B cell (primary cell): ENCODE results near the gene TRIM54. TPM values are rescaled to one million over a fixed set of nuclear protein-coding genes. Genes with fewer than 3 reads are reported as not detected.

Experiments used
- ATAC-seq: fragments of 200-7000 bp; cut with Tn5 transposase; one replicate; pipeline ENCODE4 v1.10.0; 2021; ENCODE audit warnings: low read depth, mild to moderate bottlenecking, moderate number of reproducible peaks, moderate library complexity
- CTCF ChIA-PET: fragments of 350-600 bp; sonication (Branson Sonifier 250); formaldehyde crosslinking; loops from one replicate; lab custom pipeline; 2021; ENCODE audit warnings: antibody characterized with exemption, inconsistent platforms; lab: Charles Lee
- POLR2A ChIA-PET: fragments of 350-600 bp; sonication (Branson Sonifier 250); formaldehyde crosslinking; loops from one replicate; lab custom pipeline; 2021; ENCODE audit warnings: antibody characterized with exemption; lab: Charles Lee
- DNase-seq: peaks from one replicate; pipeline ENCODE4 v3.0.0; 2013
- H2AFZ ChIP-seq: 2 replicates; pipeline ENCODE4 v1.6.1; 2012; ENCODE audit warnings: mild to moderate bottlenecking, low read depth, low read length; ENCODE audit not compliant: insufficient read depth, poor library complexity, severe bottlenecking
- H3K27ac ChIP-seq, 2 donors: 1 replicate in 1 of 2; 2 replicates in 1 of 2; pipeline ENCODE4 v1.5.1; 2012 to 2013; ENCODE audit warnings: low read length in 2 of 2, mild to moderate bottlenecking in 2 of 2, moderate library complexity in 1 of 2
- H3K27me3 ChIP-seq, 4 experiments: fragments of 200-600 bp in 1 of 4; sonication (generic) in 1 of 4; replicated peaks in 1 of 4; 1 replicate in 2 of 4; 2 replicates in 2 of 4; pipeline versions ENCODE4 v1.6.1 to v1.7.0; 2013 to 2016; ENCODE audit warnings: low read length in 3 of 4, mild to moderate bottlenecking in 2 of 4, mixed read lengths in 1 of 4, moderate library complexity in 1 of 4; ENCODE audit not compliant: insufficient read depth in 4 of 4, control insufficient read depth in 3 of 4; ENCODE audit errors: control extremely low read depth in 1 of 4
- H3K36me3 ChIP-seq, 2 experiments: replicated peaks in 1 of 2; 1 replicate in 1 of 2; 2 replicates in 1 of 2; pipeline versions ENCODE4 v1.6.1 to v1.7.1; 2013; ENCODE audit warnings: low read length in 1 of 2; ENCODE audit not compliant: insufficient read depth in 2 of 2, control insufficient read depth in 1 of 2; ENCODE audit errors: control extremely low read depth in 1 of 2, extremely low read depth in 1 of 2
- H3K4me1 ChIP-seq, 2 donors: fragments of 200-600 bp in 1 of 2; sonication (generic) in 1 of 2; 1 replicate in 1 of 2; 2 replicates in 1 of 2; pipeline versions ENCODE4 v1.5.1 to v1.6.1; 2013 to 2017; ENCODE audit warnings: low read length in 2 of 2; ENCODE audit not compliant: control insufficient read depth in 2 of 2, insufficient read depth in 2 of 2
- H3K4me2 ChIP-seq: replicated peaks from 2 replicates; pipeline ENCODE3; 2012; ENCODE audit warnings: mild to moderate bottlenecking, low read depth, low read length; ENCODE audit not compliant: poor library complexity, severe bottlenecking
- H3K4me3 ChIP-seq, 5 experiments: fragments of 200-600 bp in 1 of 5; sonication (generic) in 1 of 5; 1 replicate in 3 of 5; 2 replicates in 2 of 5; pipeline versions ENCODE4 v1.5.1 to v1.7.0; 2011 to 2016; ENCODE audit warnings: low read length in 4 of 5, mild to moderate bottlenecking in 4 of 5, low read depth in 2 of 5, control low read depth in 1 of 5, moderate library complexity in 1 of 5; ENCODE audit not compliant: insufficient read depth in 1 of 5; ENCODE audit errors: control extremely low read depth in 1 of 5, extremely low read depth in 1 of 5
- H3K79me2 ChIP-seq: fragments of 200-600 bp; sonication (generic); one replicate; pipeline ENCODE4 v1.6.0; 2016; ENCODE audit warnings: low read length; ENCODE audit not compliant: control insufficient read depth, insufficient read depth
- H3K9ac ChIP-seq: fragments of 200-600 bp; sonication (generic); 2 replicates; pipeline ENCODE4 v1.6.1; 2017; ENCODE audit warnings: mild to moderate bottlenecking, low read length, moderate library complexity
- H3K9me3 ChIP-seq, 3 donors: one replicate each; pipeline versions ENCODE4 v1.6.1 to v1.7.1; 2013; ENCODE audit warnings: low read length in 2 of 3; ENCODE audit not compliant: control insufficient read depth in 2 of 3, insufficient read depth in 1 of 3; ENCODE audit errors: control extremely low read depth in 1 of 3
- H4K20me1 ChIP-seq: 2 replicates; pipeline ENCODE4 v1.6.0; 2012; ENCODE audit warnings: mild to moderate bottlenecking, low read length; ENCODE audit not compliant: insufficient read depth, control insufficient read depth, poor library complexity, severe bottlenecking
- H3K27ac Mint-ChIP-seq: one replicate; pipeline ENCODE4 v1.8.0; 2021; ENCODE audit warnings: mixed read lengths
- H3K27me3 Mint-ChIP-seq: one replicate; pipeline ENCODE4 v1.8.0; 2021; ENCODE audit warnings: mixed read lengths
- H3K4me1 Mint-ChIP-seq: one replicate; pipeline ENCODE4 v1.8.0; 2021; ENCODE audit warnings: mixed read lengths
- H3K4me3 Mint-ChIP-seq: one replicate; pipeline ENCODE4 v1.8.0; 2021; ENCODE audit warnings: mixed read lengths
- H3K9me3 Mint-ChIP-seq: one replicate; pipeline ENCODE4 v1.8.0; 2022; ENCODE audit warnings: mixed read lengths; ENCODE audit not compliant: insufficient read depth
- CTCF ChIP-seq: fragments of 200-600 bp; IDR thresholded peaks from one replicate; pipeline ENCODE4 v1.8.0; 2022; ENCODE audit warnings: antibody characterized with exemption, mild to moderate bottlenecking
- EZH2 ChIP-seq: IDR thresholded peaks from 2 replicates; pipeline ENCODE4 v1.6.1; 2012; ENCODE audit warnings: borderline replicate concordance, low read depth, mild to moderate bottlenecking, moderate library complexity, low read length; ENCODE audit not compliant: insufficient read depth, poor library complexity, severe bottlenecking
- WGBS: methylation state at CpG from one replicate; pipeline ENCODE4 v1.1.5; 2013; ENCODE audit warnings: missing lambda C conversion rate; ENCODE audit not compliant: insufficient coverage; 5-methylcytosine and 5-hydroxymethylcytosine counted together
- intact Hi-C: fragments of 100-400 bp; cut with micrococcal nuclease; formaldehyde crosslinking; loops from one replicate; pipeline ENCODE4 v1.10.0; 2022
- polyA plus RNA-seq: library from polyadenylated mRNA; depleted of rRNA; stranded (reverse); fragments of >200 nt; gene quantifications from 2 replicates; pipeline ENCODE4 v1.2.3, GENCODE V29; 2012
- total RNA-seq, 2 donors: library from RNA; stranded (reverse); fragments of 120-200 nt in 1 of 2; gene quantifications; 1 replicate in 1 of 2; 2 replicates in 1 of 2; pipeline versions ENCODE4 v1.2.3 to v1.2.4, GENCODE V29; 2013 to 2022

The TRIM54 gene
- total and polyA plus RNA-seq, 2 donors (not counting 1 experiment from before 2014, with no cell fraction given), result not detected

- peak overlapping the region; percentile 74 for H3K9ac ChIP-seq
Measured at GRCh38 chr2:27264253-27264752, 17.9 kb upstream of the TRIM54 start.

More at GRCh38 chr2:27264253-27264752, 17.9 kb upstream of the TRIM54 start:
- Histone ChIP-seq H2AFZ (peak overlapping the region; percentile 91), H3K27me3 (peaks cover 0 to 75% (median 36%) of the 10 kb centered on the region in 4 experiments), H3K36me3 (no peaks in the 10 kb centered on the region), H3K9me3 (peaks cover 0 to 4% (median 0%) of the 10 kb centered on the region in 3 donors), H3K4me1 (peaks cover 35 to 38% of the 10 kb centered on the region in 2 donors), H3K27ac (peak overlapping the region in 1 of 2 donors; percentile 59), H3K4me2 (peak overlapping the region; percentile 99), H4K20me1 (no peaks in the 10 kb centered on the region), H3K4me3 (peak overlapping the region; percentile 23 to 68 (median 64)), H3K79me2 (no peaks in the 10 kb centered on the region)
- ChIA-PET CTCF (interaction anchor here (0.7 to 6.0 kb wide), 8 partner anchors 9 to 303 kb away, joined by 3 to 50 read pairs (median 5); partner anchors contain the start of genes ATRAID and SLC5A6), POLR2A (interaction anchor here (1.1 kb wide), 1 partner anchor 16 kb away, joined by 3 read pairs; no protein-coding TSS in a partner anchor)
- DNase-seq (no peak), ATAC-seq (peak; percentile 37)
- intact Hi-C loops, result loop anchor here (5.0 kb wide), 1 partner anchor 38 kb away; no protein-coding TSS in a partner anchor
- H3K27ac Mint-ChIP-seq, result peak overlapping the region; percentile 12
- H3K27me3 Mint-ChIP-seq, result peaks cover 45% of the 10 kb centered on the region
- TF ChIP-seq EZH2, result peak; percentile 45
- TF ChIP-seq CTCF, result no peak
- peaks cover 35% of the 10 kb centered on the region for H3K4me1 Mint-ChIP-seq
- H3K9me3 Mint-ChIP-seq, result no peaks in the 10 kb centered on the region
- WGBS, result 2% methylated on average over 23 of the region's 38 CpGs
- H3K4me3 Mint-ChIP-seq, result peak overlapping the region; percentile 94
